CD4-positive, alpha-beta T cell treated with Interleukin-21 for 1 hour (primary cell): Measurements from ENCODE around the gene CADM1.

Source experiments
- DNase-seq: peaks from one replicate; pipeline ENCODE4 v3.0.0-alpha.2; 2020

Gene CADM1

DNA sequence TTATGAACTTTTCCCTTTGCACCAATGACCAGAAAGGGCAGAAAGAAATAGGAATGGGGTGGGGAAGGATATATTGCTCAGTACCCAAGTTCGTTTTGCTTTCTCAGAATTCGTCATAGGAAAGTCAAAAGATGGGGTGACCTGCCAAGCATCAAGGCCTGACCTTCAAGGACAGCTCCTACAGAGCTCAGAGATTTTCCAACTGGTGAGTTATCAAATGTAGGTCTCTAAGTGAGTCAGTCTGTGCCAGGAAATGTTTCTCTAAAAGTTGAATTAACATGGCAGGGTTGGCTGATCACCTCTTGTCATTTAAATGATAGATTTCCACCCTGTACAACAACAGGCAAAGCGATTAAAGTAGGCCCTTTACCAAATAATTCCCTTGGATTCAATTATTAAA, 307.2 kb downstream of the CADM1 start:
- DNase-seq, result no peak

DNA sequence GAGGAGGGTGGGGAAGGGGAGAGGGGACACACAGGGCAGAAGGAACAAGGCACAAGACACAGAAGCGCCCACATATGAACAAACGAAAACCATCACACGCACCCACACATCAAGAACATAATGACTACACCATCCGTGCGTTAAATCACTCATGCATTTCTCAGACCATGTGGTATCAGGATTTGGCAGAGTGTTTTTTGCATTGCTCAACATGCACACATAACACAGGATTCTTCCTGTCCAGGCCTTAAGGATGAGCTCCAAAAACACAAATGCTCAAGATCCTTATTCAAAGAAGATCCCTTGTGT, 309.5 kb downstream of the CADM1 start:
- DNase-seq, result no peak

DNA sequence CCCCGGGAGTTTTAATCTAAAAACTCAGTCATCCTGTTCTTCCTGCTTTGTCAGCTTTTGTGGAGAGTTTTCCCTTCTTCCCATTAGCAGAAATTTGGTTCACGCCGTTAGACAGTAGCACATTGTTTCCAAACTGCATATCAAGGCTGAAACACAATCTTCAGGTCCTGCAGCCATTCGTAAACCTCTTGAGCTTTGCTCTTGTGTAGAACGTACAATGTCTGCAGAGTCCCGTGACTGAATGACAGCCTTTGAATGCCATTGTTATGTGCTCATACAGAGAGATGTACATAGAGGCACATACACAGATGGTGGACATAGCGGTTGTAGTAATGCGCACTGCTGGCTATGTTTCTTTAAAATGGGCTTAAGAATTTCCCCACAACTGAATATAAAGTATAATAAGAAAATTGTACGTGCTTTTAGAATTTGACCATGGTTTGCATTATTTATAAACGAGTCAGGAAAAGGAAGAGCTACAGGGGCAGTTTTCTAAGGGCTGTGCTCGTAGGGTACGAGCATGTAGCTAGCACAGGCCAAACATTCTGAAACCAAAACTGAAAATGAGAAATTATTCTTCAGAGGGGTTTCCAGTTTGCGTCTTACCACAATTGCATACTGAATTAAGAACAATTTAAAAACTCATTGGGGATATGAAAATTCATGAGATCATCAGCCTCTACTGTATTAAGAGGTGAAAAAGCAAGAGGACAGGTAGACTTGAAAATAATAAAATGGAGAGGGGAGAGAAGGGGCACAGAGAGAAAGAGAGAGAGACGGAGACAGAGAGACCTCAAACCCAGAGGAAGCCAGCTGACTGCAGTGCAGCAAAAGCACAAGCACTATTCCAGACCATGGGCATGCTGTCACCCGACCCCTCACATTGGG, 310.1 kb downstream of the CADM1 start:
- DNase-seq, result peak; percentile 13

DNA sequence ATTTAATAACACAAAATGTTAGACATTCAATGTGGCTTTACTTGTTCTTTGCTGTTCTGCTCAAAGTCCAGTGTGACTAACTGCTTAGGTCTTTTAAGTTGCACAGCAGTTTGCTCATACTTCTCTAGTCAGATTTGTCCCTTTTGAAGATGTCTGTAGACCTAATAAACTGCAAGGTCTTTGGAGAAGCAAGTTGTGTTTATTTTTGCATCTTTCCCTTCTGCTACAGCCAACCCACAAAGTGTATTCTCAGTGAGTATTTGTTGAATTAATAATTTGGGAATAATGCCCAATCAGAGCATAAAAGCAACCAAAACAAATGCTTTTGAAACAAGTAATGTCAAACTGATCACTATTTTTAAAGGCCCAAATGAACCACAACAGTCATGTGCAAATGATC, 312.5 kb downstream of the CADM1 start:
- DNase-seq, result no peak

DNA sequence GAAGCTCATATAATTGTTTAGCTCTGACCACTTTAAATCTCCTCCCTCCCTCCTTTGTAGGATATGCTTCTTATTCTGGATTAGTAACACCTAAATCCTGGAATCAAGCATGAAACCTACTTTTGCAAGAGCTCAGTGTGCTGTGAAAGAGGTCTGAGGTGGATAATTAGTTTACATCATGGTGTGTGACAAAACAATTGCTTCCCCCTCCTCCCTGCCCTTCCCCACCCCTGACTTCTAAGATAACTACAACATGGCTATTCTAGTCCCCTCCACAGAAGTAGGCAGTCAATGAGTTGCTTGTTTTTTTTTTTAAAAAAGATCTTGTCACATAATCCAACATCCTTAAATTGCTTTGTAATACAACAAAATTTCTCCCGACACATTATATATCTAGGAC, 314.0 kb downstream of the CADM1 start:
- DNase-seq, result no peak

DNA sequence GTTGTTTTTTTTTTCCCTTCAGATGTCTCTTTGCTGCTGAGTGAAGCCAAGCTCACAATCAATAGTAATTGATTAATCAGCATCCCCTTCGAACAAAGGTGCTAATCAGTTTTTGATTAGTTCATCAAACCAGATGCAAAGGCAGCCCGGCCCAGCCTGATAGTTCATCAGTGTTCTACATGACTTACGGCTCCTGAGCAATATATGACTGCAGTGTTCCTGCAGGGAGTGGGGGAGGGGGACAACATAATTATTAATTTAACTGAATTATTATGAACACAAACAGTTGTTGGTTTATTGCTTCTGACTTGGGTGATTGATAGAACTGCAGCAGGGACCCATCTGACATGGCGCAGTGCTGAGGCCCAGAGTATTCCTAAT, 315.3 kb downstream of the CADM1 start:
- DNase-seq, result no peak

DNA sequence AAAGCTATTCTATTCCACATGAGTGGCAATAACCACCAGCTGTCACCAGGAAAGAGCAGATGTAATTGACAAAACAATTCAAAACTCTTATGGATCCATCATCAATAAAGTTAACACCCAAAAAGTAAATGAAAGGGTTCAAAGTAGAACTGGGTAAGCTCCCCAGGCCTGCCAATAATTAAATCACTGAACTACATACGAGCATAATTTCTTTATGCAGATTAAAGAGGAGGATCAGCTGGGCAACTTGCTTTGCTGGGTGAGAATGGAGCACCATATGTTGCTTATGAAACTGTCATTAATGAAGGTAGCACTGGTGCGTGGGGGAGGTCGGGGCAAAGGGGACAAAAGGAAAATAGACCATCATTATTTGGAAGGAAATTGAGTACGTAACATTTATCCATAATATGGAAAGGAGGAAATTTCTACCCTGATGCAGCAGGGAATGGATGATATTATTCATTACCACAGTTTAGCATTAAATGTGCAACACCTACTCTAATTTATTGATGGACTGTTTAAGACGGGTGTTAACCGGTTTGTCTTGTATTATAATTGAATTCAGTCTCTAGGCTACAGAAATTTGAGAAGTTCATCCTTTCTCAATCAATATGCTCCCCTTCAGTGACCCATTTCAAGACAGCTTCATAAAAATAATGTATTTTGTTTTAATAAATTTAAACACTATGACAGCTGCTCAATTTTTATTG, 315.9 kb downstream of the CADM1 start:
- no peak for DNase-seq

DNA sequence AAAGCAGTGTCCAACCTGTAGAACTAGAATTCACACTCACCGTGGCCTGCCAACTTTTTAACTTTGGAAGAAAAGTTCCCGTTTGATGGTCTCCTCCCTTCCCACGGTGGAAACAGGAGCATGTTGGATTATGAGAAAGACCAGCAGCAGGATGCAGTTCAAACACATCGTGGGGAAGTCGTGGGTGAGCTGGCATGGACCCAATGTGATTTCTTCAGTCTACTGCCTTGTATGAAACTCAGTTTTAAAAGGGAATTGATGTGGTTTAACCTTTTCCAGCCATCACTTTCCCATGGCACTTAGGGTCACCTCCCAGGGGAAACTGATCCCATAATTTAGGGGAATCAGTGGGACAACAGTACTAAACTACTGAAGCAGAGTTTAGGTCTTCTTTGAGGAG, 318.3 kb downstream of the CADM1 start:
- no peak for DNase-seq

DNA sequence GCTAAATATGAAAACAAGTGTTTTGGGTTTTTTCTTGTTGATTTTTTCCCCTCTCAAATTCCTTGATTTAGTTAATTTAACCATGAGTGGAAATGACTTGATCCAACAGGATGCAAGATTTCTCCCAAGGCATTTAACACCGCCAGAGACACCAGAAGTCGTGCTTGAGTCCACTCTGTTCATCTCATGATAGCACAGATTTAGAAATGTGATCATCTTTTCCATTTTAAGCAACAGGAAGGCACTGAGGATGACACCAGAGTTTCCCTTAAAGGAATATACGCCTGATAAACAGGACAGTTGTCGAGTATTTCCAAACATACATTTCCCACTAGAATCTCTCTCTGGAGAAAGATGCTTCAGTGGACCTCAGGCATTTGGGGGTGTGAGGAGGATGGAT, 318.7 kb downstream of the CADM1 start:
- DNase-seq, result no peak

DNA sequence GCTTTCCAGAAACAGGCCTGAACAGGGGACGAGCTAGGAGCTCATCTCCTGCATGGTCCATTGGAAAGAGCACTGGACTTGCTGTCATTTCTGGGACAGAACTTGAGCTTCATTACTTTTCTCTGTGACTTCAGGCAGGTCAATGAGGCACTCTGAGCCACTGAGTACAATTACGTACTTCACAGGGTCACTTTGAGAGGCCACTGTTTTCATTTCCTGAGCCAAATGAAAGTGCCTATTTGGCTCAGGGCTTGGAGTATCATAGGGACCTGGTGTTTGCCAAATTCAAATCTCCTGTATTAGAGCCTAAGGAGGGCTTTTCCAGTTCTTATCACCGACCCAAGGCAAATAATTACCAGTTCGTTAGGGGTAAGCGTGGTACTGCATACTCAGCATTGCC, 319.3 kb downstream of the CADM1 start:
- no peak for DNase-seq

DNA sequence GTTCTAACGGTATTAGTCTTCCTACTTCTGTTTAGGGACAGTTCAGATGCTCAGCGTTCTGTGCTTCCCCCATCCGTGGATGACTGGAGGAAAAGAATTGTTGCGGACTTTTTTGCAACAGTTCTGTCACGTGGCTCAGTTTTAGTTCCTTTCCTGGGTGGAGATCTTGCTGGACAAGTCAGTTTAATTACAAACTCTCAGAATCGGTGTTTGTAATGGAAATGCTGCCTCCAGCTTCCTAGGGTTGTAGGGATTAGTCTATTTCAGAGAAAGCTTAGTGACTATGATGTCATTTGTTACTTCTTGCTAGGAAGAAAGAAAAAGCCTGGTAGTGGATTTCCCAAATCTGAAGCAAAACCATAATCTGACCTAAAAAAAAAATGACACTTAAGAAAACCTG, 320.4 kb downstream of the CADM1 start:
- no peak for DNase-seq

DNA sequence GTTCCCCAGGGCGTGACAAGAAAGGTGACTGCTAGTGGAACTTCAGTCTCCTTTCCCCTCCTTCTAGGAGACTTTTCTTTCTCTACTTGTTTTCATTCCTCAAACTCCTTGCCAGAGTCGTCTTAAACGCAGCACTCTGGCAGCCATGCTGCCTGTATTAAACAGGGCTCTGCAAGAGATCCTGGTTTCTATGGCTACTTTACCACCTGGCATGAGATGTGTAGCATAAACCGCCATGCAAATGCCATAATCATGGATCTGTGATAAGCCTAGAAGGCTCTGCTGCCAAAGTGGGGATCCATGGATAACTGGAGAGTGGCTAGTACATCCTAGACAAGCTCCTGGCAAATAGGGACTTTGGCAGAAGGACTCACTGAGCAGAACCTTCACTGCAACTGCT, 321.1 kb downstream of the CADM1 start:
- no peak for DNase-seq

DNA sequence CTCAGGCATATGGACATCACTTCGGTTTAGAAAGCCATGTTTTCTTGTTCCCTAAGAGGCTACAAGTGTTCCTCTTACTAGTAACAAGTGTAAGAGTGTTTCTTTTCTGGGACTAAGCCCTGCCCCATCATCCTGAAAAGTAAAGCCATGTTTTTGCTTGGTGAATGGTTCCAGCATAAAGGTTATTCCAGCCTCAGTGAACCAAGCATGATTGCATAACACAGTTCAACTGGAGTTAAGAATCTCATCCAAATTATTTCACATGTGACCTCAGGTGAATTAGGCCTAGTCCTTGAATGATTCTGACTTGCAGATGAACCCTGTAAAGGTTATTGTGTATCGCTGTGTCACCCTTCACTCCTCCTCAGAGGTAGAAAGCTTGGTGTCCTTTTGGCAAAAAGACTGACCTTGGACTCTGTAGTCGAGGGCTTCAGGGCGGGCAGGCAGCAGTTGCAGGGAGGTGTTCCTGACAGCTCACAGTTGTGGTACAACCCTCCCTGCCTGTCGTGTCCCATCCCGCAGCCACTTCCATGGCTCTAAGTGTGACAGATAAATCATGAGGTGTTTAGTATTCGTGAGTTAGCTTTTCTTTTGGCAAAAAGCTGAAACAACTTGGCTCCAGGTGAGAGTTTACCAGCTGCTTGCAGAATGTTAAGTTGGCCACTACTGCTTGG, 321.8 kb downstream of the CADM1 start:
- DNase-seq, result no peak

DNA sequence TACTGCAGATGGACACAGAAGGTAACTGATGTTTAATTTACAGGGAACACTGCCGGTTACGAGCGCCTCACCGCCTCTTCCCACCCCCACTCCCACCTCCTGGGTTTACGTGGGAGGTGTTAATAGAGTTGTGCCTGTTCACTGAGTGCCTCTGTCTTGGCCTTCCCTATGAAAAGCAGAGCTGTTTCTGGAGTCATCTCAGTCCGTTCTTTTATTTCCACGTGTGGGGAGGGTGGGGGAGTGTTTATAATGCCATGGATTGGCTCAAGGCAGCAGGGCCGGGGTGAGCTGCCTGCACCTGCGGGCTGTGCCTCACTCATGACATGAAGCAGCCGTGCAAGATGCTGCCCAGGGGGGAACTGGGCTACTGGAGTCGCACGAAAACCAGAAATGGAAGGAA, 322.7 kb downstream of the CADM1 start:
- no peak for DNase-seq

DNA sequence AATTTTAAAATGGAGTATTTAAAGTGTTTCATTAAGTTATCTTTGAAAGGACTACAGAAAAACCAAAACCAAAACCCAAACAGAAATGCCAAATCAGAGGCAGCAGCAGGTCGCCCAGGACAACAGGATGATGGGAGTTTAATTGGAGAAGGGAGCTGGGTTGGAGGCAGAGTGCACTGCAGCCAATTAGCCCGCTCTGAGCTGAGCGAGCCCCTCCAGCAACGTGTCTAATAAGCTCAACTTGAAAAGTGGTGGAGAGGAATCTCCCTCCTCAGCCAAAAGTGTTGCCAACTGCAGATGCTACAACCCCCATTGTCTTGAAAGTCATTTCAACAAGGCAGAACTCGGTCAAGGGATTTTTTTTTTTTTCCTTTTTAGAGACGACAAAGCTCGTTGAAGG, 323.9 kb downstream of the CADM1 start:
- no peak for DNase-seq

DNA sequence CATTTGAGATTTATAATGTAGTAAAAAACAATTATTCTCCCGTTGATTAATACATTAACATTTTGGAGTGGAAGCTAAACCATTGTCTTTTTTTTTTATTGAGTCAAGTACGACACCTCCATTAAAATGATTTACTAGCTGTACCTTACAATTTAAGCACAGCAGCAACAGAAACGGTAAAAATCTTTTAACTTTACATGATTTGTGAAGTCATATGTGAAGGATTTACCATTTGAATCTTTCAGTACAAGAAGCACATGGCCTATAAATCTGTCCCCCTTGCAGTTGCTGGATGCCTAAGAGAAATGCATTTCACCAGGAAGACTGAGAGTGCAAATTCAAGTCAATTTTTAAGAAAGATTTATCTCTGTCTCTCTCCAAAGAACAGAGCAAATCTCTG, 324.6 kb downstream of the CADM1 start:
- no peak for DNase-seq

DNA sequence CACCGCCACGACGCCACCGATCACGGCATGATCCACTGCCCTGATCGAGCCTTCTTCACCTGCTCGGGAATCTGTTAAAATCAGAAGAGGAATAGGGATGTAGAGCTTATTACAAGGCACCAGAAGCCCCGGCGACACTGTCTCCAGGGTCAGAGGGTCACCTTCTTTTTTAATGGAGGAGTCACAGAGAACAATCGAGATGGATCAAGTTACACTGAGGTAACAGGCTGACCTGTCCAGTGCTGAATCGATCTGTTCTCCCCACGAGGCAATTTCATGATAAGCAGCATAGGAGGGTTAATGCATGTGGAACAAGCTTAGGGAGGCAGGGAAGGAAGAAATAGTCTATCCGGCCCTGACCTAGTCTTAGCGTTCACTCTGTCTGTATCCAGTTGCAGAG, 325.5 kb downstream of the CADM1 start:
- no peak for DNase-seq

DNA sequence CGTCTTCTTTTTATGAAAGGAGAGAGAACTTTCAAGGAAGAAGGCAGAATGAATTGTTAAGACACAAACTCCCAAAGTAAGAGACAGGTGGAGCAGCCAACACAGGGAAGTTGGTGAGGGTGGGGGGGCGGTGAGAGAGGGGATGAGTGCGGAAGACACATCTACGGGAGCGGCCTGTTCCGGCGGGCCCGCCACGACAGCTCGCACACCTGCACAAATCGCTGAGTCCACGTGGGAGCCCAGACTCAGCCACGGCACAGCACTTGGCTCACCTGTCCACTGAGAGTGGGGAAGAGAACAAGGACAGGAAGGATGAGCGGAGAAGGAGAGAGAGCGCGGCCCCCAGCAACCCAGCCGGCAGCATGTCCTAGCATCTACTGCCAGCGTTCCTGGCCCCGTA, 331.1 kb downstream of the CADM1 start:
- no peak for DNase-seq

DNA sequence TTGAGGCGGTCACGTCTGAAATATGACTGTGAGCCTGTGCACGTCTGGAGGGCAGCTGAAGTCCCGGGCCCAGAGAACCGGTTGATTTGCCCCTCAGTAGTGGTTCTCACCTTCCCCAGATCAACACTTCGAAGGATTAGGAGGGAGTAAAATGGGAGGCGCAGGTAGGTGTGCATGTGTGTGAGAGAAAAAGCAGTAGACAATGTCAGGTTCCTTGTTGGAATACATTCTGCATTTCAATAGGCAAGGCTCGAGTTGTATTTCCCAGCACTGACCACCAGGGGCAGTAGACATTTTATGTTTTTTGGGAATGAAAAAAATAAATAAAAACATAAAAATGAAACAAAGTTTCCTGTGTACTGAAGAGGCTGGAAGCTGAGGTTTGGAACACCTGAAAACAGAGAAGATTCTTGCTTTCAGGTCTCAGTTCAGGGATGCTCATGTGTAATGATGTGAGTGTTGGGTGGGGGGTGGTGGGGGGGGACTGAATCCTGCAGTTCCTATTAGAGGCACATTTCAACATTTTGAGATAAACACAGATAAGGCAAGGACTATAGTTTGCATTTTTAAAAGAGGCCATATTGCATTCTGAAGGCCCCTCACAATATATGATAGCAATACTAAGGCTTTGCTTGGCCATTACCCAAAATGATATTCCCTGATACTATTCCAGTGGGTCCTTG, 333.9 kb downstream of the CADM1 start:
- peak; percentile 28 for DNase-seq

DNA sequence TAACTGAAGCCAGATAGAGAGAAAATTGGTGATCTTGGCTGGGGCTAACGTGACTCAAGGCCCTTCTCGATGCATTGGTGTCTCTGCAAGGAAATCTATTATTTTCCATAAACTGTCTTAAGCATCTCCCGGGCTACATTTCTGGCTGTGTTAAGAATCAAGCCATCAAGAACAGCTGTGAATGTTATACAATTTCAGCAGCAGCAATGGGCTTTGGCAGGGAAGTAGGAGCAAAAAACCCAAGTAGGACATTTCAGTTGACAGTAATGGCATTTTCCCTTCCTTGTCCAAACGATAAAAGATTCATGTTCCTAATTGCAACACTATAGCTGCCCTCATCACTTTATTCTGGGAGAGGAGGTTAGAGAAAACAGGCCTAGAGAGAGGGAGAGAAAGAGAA, 335.0 kb downstream of the CADM1 start:
- no peak for DNase-seq

DNA sequence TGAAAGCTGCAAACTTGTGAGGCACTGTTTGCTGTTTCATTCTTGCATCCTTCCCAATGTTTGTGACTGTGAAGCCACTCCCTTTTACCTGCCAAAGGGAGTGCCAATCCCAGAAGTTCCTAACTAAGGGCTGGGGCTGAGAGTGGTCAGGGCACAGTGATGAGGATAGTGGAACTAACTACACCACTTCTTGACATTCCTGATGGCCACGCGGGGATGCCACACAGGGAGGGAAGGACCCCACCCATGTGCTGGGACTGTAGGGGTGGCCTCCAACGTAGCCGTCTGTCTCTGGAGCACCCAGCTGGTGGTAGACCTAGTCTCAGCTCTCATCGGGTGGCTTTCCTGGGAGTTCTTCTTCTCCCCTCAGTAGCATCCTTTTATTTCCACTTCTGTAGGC, 335.5 kb downstream of the CADM1 start:
- no peak for DNase-seq

DNA sequence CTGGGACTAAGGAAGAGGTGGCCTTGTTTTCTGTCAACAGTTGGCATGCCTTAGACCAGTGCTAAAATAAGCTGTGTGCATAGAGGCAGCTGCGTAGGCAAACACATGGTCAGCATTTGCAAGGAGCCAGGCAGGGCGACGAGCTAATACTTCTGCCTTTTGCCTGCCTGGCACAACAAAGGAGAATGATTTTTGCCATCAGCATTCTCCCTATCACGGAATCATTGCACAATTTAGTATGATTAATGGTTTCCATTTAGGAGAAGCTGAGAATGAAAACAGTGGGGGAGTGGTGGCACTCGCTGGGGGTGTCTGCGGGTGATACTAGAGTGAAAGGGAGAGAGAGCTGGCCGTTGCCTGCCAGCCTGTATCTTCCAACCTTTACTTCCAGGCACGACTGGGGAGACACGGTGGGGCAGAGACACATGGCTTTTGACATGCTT, 336.0 kb downstream of the CADM1 start:
- DNase-seq, result no peak

DNA sequence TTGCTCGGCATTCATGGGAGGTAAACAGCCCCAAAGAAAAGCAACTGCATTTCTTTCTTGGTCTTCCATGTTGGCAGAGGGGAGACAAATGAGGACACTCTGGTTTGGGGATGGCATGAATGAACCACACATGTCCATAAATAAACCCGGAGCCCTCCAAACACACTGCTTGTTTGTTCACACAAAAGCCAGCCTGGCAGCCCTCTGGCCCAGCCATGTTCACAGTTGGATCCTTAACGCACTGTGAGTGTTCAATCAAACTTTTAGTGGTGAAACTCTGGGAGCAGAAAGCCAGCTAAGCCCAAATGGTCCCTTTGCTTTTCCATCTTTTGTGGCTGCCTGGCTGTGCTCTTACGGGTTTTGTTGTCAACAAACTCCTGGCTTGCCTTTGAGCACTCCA, 336.8 kb downstream of the CADM1 start:
- no peak for DNase-seq

DNA sequence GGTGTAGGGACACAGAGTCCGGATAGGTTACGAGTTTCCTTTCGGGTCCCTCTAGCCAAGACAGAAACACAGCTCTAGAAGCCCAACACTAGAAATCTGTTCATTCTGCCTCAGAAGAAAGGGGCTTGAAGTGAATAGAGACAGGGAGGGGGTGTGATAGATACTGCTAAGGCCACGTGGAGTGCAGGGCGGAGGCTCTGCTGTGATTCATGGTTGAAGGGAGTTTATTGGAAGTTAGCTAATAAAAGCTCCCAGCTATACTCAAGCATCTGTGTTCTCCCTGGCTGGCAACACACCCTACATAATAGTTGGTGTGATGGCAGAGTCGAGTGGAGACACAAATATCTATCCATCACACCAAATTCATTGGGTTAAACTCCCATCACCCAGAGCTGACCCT, 337.4 kb downstream of the CADM1 start:
- DNase-seq, result no peak
